ENCODE measurements around the gene ENOX2. TPM values are rescaled to one million over a fixed set of nuclear protein-coding genes. Genes with fewer than 3 reads are reported as not detected.
"Not testable (repeated sequence)": the region's sequence is repeated elsewhere in the genome, so short reads cannot be mapped to it uniquely, and the experiment has no call there.

ENOX2 gene
- total and polyA plus RNA-seq, 2 donors (not counting 1 experiment from before 2014, with no cell fraction given): 5.1 to 18.8 TPM

GRCh38 chrX:130919676-130920075, 16.7 kb upstream of the ENOX2 start:
- H3K27me3 Mint-ChIP-seq; H3K27ac Mint-ChIP-seq; POLR2A ChIA-PET; H3K36me3 ChIP-seq (replicated peaks in 1 of 2; ENCODE audit: control extremely low read depth in 1 of 2, control insufficient read depth in 1 of 2, extremely low read depth in 1 of 2, insufficient read depth in 2 of 2, low read length in 1 of 2); H2AFZ ChIP-seq (ENCODE audit: insufficient read depth, low read depth, low read length, poor library complexity, severe bottlenecking); H3K4me1 ChIP-seq (ENCODE audit: control insufficient read depth in 2 of 2, insufficient read depth in 2 of 2, low read length in 2 of 2); H3K4me3 Mint-ChIP-seq; H3K27ac ChIP-seq (ENCODE audit: low read length in 2 of 2); H3K9me3 Mint-ChIP-seq (ENCODE audit: insufficient read depth); H3K79me2 ChIP-seq (ENCODE audit: control insufficient read depth, insufficient read depth, low read length); ATAC-seq (ENCODE audit: low read depth); H3K4me2 ChIP-seq (replicated peaks; ENCODE audit: low read depth, low read length, poor library complexity, severe bottlenecking); H3K9ac ChIP-seq (ENCODE audit: low read length); H3K27me3 ChIP-seq (replicated peaks in 1 of 4; ENCODE audit: control extremely low read depth in 1 of 4, control insufficient read depth in 3 of 4, insufficient read depth in 4 of 4, low read length in 3 of 4); H4K20me1 ChIP-seq (ENCODE audit: control insufficient read depth, insufficient read depth, low read length, poor library complexity, severe bottlenecking); H3K4me1 Mint-ChIP-seq; H3K9me3 ChIP-seq (ENCODE audit: control extremely low read depth in 1 of 3, control insufficient read depth in 2 of 3, insufficient read depth in 1 of 3, low read length in 2 of 3); DNase-seq; H3K4me3 ChIP-seq (ENCODE audit: control extremely low read depth in 1 of 5, extremely low read depth in 1 of 5, insufficient read depth in 1 of 5, low read depth in 2 of 5, low read length in 4 of 5): not testable (repeated sequence)
- WGBS (ENCODE audit: insufficient coverage): 80% methylated on average over 1 of the region's 1 CpG
- intact Hi-C loops (cut with micrococcal nuclease): loop anchor here (5.0 kb wide), 1 partner anchor 1317 kb away; no protein-coding TSS in a partner anchor
- CTCF ChIA-PET: interaction anchor here (0.6 kb wide), 1 partner anchor 37 kb away, joined by 3 read pairs; no protein-coding TSS in a partner anchor

DNA sequence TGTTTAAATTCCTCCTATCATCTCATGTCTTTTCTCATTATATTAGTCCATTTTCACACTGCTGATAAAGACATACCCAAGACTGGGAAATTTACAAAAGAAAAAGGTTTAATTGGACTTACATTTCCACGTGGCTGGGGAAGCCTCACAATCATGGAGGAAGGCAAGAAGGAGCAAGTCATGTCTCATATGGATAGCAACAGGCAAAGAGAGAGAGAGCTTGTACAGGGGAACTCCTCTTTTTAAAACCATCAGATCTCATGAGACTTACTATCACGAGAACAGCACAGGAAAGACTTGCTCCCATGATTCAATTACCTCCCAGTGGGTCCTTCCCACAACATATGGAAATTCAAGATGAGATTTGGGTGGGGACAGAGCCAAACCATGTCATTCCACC, 15.5 kb upstream of the ENOX2 start:
- H3K79me2 ChIP-seq (ENCODE audit: control insufficient read depth, insufficient read depth, low read length); POLR2A ChIA-PET; H3K9me3 Mint-ChIP-seq (ENCODE audit: insufficient read depth); H4K20me1 ChIP-seq (ENCODE audit: control insufficient read depth, insufficient read depth, low read length, poor library complexity, severe bottlenecking); DNase-seq; H3K4me3 ChIP-seq (ENCODE audit: control extremely low read depth in 1 of 5, extremely low read depth in 1 of 5, insufficient read depth in 1 of 5, low read depth in 2 of 5, low read length in 4 of 5); H3K27me3 Mint-ChIP-seq; ATAC-seq (ENCODE audit: low read depth); H3K4me1 Mint-ChIP-seq; H3K4me3 Mint-ChIP-seq; H3K4me2 ChIP-seq (replicated peaks; ENCODE audit: low read depth, low read length, poor library complexity, severe bottlenecking); H3K4me1 ChIP-seq (ENCODE audit: control insufficient read depth in 2 of 2, insufficient read depth in 2 of 2, low read length in 2 of 2); H3K27me3 ChIP-seq (replicated peaks in 1 of 4; ENCODE audit: control extremely low read depth in 1 of 4, control insufficient read depth in 3 of 4, insufficient read depth in 4 of 4, low read length in 3 of 4); H2AFZ ChIP-seq (ENCODE audit: insufficient read depth, low read depth, low read length, poor library complexity, severe bottlenecking); H3K27ac Mint-ChIP-seq; H3K9me3 ChIP-seq (ENCODE audit: control extremely low read depth in 1 of 3, control insufficient read depth in 2 of 3, insufficient read depth in 1 of 3, low read length in 2 of 3); H3K9ac ChIP-seq (ENCODE audit: low read length); H3K27ac ChIP-seq (ENCODE audit: low read length in 2 of 2); H3K36me3 ChIP-seq (replicated peaks in 1 of 2; ENCODE audit: control extremely low read depth in 1 of 2, control insufficient read depth in 1 of 2, extremely low read depth in 1 of 2, insufficient read depth in 2 of 2, low read length in 1 of 2): not testable (repeated sequence)
- intact Hi-C loops (cut with micrococcal nuclease): loop anchor here (5.0 kb wide), 1 partner anchor 1316 kb away; no protein-coding TSS in a partner anchor
- no CpG with 5 or more reads among the region's 2 CpGs for WGBS (ENCODE audit: insufficient coverage)
- CTCF ChIA-PET: interaction anchor here (0.7 to 5.7 kb wide), 4 partner anchors 292 to 384 kb away, joined by 3 to 58 read pairs (median 3); no protein-coding TSS in a partner anchor
